GM12892 (cell line): ENCODE results near the gene CIDEC.
A peak's percentile ranks its signal among the peaks of the same experiment; 100 is the strongest.

Source experiments
- POLR2A ChIP-seq: IDR thresholded peaks from 2 replicates; pipeline ENCODE4 v1.6.1; 2011; ENCODE audit warnings: low read depth, low read length, control low read depth
- POLR2AphosphoS5 ChIP-seq: IDR thresholded peaks from 2 replicates; pipeline ENCODE4 v1.6.1; 2011; ENCODE audit warnings: low read depth, low read length, control low read depth
- TAF1 ChIP-seq: IDR thresholded peaks from 2 replicates; pipeline ENCODE4 v1.6.1; 2011; ENCODE audit warnings: low read depth, mild to moderate bottlenecking, control low read depth, low read length, borderline replicate concordance

DNA sequence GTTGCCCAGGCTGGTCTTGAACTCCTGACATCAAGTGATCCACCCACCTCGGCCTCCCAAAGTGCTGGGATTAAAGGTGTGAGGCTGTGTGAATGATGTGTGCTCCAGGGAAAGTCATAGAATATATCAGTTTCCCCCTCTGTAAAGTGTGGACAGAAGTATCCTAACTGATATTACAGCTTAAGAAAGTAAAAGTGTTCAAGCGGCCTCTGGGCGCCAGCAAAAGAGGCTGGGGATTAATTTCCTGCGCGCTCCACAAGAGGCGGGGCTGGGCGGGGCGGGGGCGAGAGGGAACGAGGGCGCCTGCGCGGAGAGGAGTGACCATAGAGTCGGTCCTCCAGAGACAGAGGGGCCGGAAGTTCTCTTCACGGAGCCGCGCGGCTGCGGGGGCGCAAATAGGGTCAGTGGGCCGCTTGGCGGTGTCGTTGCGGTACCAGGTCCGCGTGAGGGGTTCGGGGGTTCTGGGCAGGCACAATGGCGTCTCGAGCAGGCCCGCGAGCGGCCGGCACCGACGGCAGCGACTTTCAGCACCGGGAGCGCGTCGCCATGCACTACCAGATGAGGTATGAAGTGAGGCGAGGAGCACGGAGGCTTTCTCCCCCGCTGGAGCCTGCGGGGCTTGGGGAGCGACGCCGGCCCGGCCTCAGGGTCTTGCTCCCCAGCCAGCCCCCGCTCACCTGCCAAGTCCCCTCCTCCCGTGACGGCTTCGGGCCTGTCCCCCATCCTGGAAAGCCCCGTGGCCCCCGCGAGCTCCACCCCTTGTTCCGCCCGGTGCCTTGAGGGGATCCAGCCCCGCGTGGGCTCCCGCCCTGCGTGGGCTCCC lies 10.4 kb upstream of the CIDEC start, which contains the start of gene JAGN1:
- TF ChIP-seq POLR2A (peak; percentile 88), TAF1 (peak; percentile 91), POLR2AphosphoS5 (peak; percentile 90)
